Colonic mucosa (tissue), 4 donors: ENCODE results near the gene NAGA. TPM values are rescaled to one million over a fixed set of nuclear protein-coding genes. Genes with fewer than 3 reads are reported as not detected.

Experiments
- DNase-seq: peaks from one replicate; pipeline ENCODE4 v3.0.0-alpha.2; 2020
- H3K27ac ChIP-seq: fragments of 200-600 bp; one replicate; pipeline ENCODE4 v1.8.0; 2021
- H3K27me3 ChIP-seq: fragments of 200-600 bp; one replicate; pipeline ENCODE4 v1.8.0; 2021
- H3K36me3 ChIP-seq: fragments of 200-600 bp; one replicate; pipeline ENCODE4 v1.8.0; 2021
- H3K4me1 ChIP-seq: fragments of 200-600 bp; one replicate; pipeline ENCODE4 v1.8.0; 2021; ENCODE audit warnings: mild to moderate bottlenecking
- H3K4me3 ChIP-seq: fragments of 200-600 bp; one replicate; pipeline ENCODE4 v1.8.0; 2021
- H3K9ac ChIP-seq, 2 donors: one replicate each; pipeline ENCODE4 v1.7.0; 2013; ENCODE audit warnings: control low read depth in 2 of 2, low read depth in 2 of 2, low read length in 2 of 2
- H3K9me3 ChIP-seq: fragments of 200-600 bp; one replicate; pipeline ENCODE4 v1.8.0; 2021
- CTCF ChIP-seq: fragments of 200-600 bp; IDR thresholded peaks from one replicate; pipeline ENCODE4 v1.8.0; 2022; ENCODE audit warnings: antibody characterized with exemption, mild to moderate bottlenecking
- intact Hi-C: fragments of 100-400 bp; cut with DNase I; formaldehyde crosslinking; loops from one replicate; pipeline ENCODE4 v1.14.1; 2022
- total RNA-seq, 2 donors: library from RNA; stranded (reverse); fragmentation: NEBNext Ultra II Directional in 1 of 2; extraction: Animal tissue kit (Norgen Biotek cat#: 25700) in 1 of 2; gene quantifications; one replicate each; pipeline ENCODE4 v1.2.1, GENCODE V29; 2021
- donor health status: healthy.
- donor health status: DM: no; HTN: no; CAD: no.
- donor health status: DM: no; HTN: no; CAD: no.

The NAGA gene
- total RNA-seq, 2 donors from 2014 or later, result 28.9 to 36.0 TPM

- intact Hi-C loops, result no loop called here
- no peaks in the 10 kb centered on the region for H3K4me1 ChIP-seq
- H3K27ac ChIP-seq, result no peak overlapping the region
- no peak for DNase-seq
- no peak overlapping the region for H3K4me3 ChIP-seq
- H3K27me3 ChIP-seq, result no peaks in the 10 kb centered on the region
- TF ChIP-seq CTCF, result no peak
- H3K36me3 ChIP-seq, result no peaks in the 10 kb centered on the region
- H3K9ac ChIP-seq, result no peak overlapping the region
- no peaks in the 10 kb centered on the region for H3K9me3 ChIP-seq
These were observed 45.2 kb downstream of the NAGA start for GRCh38 chr22:42025421-42025820.

- Histone ChIP-seq H3K27me3 (no peaks in the 10 kb centered on the region), H3K36me3 (no peaks in the 10 kb centered on the region), H3K9ac (no peak overlapping the region), H3K27ac (peak overlapping the region; percentile 67), H3K4me3 (no peak overlapping the region), H3K9me3 (no peaks in the 10 kb centered on the region), H3K4me1 (no peaks in the 10 kb centered on the region)
- intact Hi-C loops, result no loop called here
- DNase-seq, result peak; percentile 49
- no peak for TF ChIP-seq CTCF
These were observed 48.3 kb downstream of the NAGA start for GRCh38 chr22:42022162-42022847.

- no peak for DNase-seq
- intact Hi-C loops, result no loop called here
- no peak overlapping the region for H3K9ac ChIP-seq
- H3K4me3 ChIP-seq, result no peak overlapping the region
- no peaks in the 10 kb centered on the region for H3K9me3 ChIP-seq
- no peaks in the 10 kb centered on the region for H3K27me3 ChIP-seq
- H3K27ac ChIP-seq, result no peak overlapping the region
- no peak for TF ChIP-seq CTCF
- H3K36me3 ChIP-seq, result no peaks in the 10 kb centered on the region
- no peaks in the 10 kb centered on the region for H3K4me1 ChIP-seq
These were observed 49.0 kb downstream of the NAGA start for GRCh38 chr22:42021571-42021970.

- no peaks in the 10 kb centered on the region for H3K27me3 ChIP-seq
- H3K4me1 ChIP-seq, result no peaks in the 10 kb centered on the region
- H3K36me3 ChIP-seq, result no peaks in the 10 kb centered on the region
- no peak overlapping the region for H3K27ac ChIP-seq
- H3K9me3 ChIP-seq, result no peaks in the 10 kb centered on the region
- no peak for DNase-seq
- no peak for TF ChIP-seq CTCF
- intact Hi-C loops, result no loop called here
- no peak overlapping the region for H3K4me3 ChIP-seq
- H3K9ac ChIP-seq, result no peak overlapping the region
These were observed 52.4 kb downstream of the NAGA start for GRCh38 chr22:42018224-42018623.

GRCh38 chr22:42016111-42016510 is 54.5 kb downstream of the NAGA start:
- H3K9ac ChIP-seq, result no peak overlapping the region
- no peaks in the 10 kb centered on the region for H3K4me1 ChIP-seq
- H3K4me3 ChIP-seq, result no peak overlapping the region
- no peaks in the 10 kb centered on the region for H3K9me3 ChIP-seq
- intact Hi-C loops, result no loop called here
- H3K27me3 ChIP-seq, result no peaks in the 10 kb centered on the region
- H3K36me3 ChIP-seq, result no peaks in the 10 kb centered on the region
- no peak overlapping the region for H3K27ac ChIP-seq
- no peak for DNase-seq
- TF ChIP-seq CTCF, result no peak
